Measurements from ENCODE around the gene CA4. TPM values are rescaled to one million over a fixed set of nuclear protein-coding genes. Genes with fewer than 3 reads are reported as not detected.
"Not testable (repeated sequence)": the region's sequence is repeated elsewhere in the genome, so short reads cannot be mapped to it uniquely, and the experiment has no call there.

Gene CA4
- total RNA-seq, 2 experiments from 2014 or later = not detected

- H3K4me3 ChIP-seq (ENCODE audit: low read depth, low read length, poor library complexity, severe bottlenecking); H3K4me1 ChIP-seq (ENCODE audit: insufficient read depth, low read length, poor library complexity, severe bottlenecking); H3K36me3 ChIP-seq (ENCODE audit: insufficient read depth, low read length); H2AFZ ChIP-seq (ENCODE audit: low read length); CTCF ChIA-PET (ENCODE audit: unreplicated experiment); BruUV-seq (replicated peaks); H3K4me2 ChIP-seq (ENCODE audit: low read length); POLR2A ChIA-PET; H3K79me2 ChIP-seq (ENCODE audit: insufficient read depth, low read depth, low read length); H4K20me1 ChIP-seq (ENCODE audit: insufficient read depth, low read length); DNase-seq (ENCODE audit: low spot score); H3K27ac ChIP-seq (ENCODE audit: low read depth, low read length, poor library complexity, severe bottlenecking); H3K9me2 ChIP-seq (ENCODE audit: insufficient read depth, low read length); H3K9me3 ChIP-seq (ENCODE audit: low read length); intact Hi-C loops (cut with micrococcal nuclease; ENCODE audit: unreplicated experiment): not testable (repeated sequence)
Measured at GRCh38 chr17:60119162-60119561, 30.6 kb upstream of the CA4 start.

- H3K4me2 ChIP-seq (ENCODE audit: low read length); H3K9me3 ChIP-seq (ENCODE audit: low read length); H4K20me1 ChIP-seq (ENCODE audit: insufficient read depth, low read length); POLR2A ChIA-PET; H3K79me2 ChIP-seq (ENCODE audit: insufficient read depth, low read depth, low read length); H3K4me3 ChIP-seq (ENCODE audit: low read depth, low read length, poor library complexity, severe bottlenecking); H3K4me1 ChIP-seq (ENCODE audit: insufficient read depth, low read length, poor library complexity, severe bottlenecking); BruUV-seq (replicated peaks); DNase-seq (ENCODE audit: low spot score); CTCF ChIA-PET (ENCODE audit: unreplicated experiment); H3K27ac ChIP-seq (ENCODE audit: low read depth, low read length, poor library complexity, severe bottlenecking); H3K9me2 ChIP-seq (ENCODE audit: insufficient read depth, low read length); H3K36me3 ChIP-seq (ENCODE audit: insufficient read depth, low read length); H2AFZ ChIP-seq (ENCODE audit: low read length); intact Hi-C loops (cut with micrococcal nuclease; ENCODE audit: unreplicated experiment): not testable (repeated sequence)
Measured at GRCh38 chr17:60119807-60120748, 29.7 kb upstream of the CA4 start.

- ChIA-PET POLR2A (interaction anchor here (0.6 to 0.7 kb wide), 2 partner anchors 37 to 451 kb away, joined by 3 to 4 read pairs; no protein-coding TSS in a partner anchor), CTCF (ENCODE audit: unreplicated experiment) (no interaction called here)
- no TSS peak for BruUV-seq (replicated peaks)
Measured at GRCh38 chr17:60127068-60128064, 22.4 kb upstream of the CA4 start.

More at GRCh38 chr17:60127068-60128064, 22.4 kb upstream of the CA4 start:
- no peaks in the 10 kb centered on the region for H4K20me1 ChIP-seq (ENCODE audit: insufficient read depth, low read length)
- no peak overlapping the region for H3K4me2 ChIP-seq (ENCODE audit: low read length)
- no peak for DNase-seq (ENCODE audit: low spot score)
- peaks cover 8% of the 10 kb centered on the region for H3K36me3 ChIP-seq (ENCODE audit: insufficient read depth, low read length)
- no peak overlapping the region for H3K27ac ChIP-seq (ENCODE audit: low read depth, low read length, poor library complexity, severe bottlenecking)
- no peaks in the 10 kb centered on the region for H3K9me2 ChIP-seq (ENCODE audit: insufficient read depth, low read length)
- intact Hi-C loops (cut with micrococcal nuclease; ENCODE audit: unreplicated experiment) = no loop called here
- H2AFZ ChIP-seq (ENCODE audit: low read length) = no peak overlapping the region
- H3K4me3 ChIP-seq (ENCODE audit: low read depth, low read length, poor library complexity, severe bottlenecking) = no peak overlapping the region
- H3K4me1 ChIP-seq (ENCODE audit: insufficient read depth, low read length, poor library complexity, severe bottlenecking) = peaks cover 9% of the 10 kb centered on the region
- H3K9me3 ChIP-seq (ENCODE audit: low read length) = no peaks in the 10 kb centered on the region
- no peak for TF ChIP-seq CTCF (conservative IDR thresholded peaks at IDR 0.05; ENCODE audit: low read length)
- TF ChIP-seq EZH2phosphoT487 (IDR thresholded peaks at IDR 0.05; ENCODE audit: borderline replicate concordance, low read depth, low read length) = no peak
- H3K79me2 ChIP-seq (ENCODE audit: insufficient read depth, low read depth, low read length) = no peaks in the 10 kb centered on the region

All from OCI-LY7 (cell line).